Activated naive CD8-positive, alpha-beta T cell treated with anti-CD3 and anti-CD28 coated beads, Interleukin-2, amount 50 U/mL, for 24 hours (primary cell): ENCODE measurements around the gene PELI1.
A peak's percentile ranks its signal among the peaks of the same experiment; 100 is the strongest.
"Not testable (repeated sequence)": the region's sequence is repeated elsewhere in the genome, so short reads cannot be mapped to it uniquely, and the experiment has no call there.

Experiments
- ATAC-seq: fragments of 150-1000 bp; cut with Tn5 transposase; one replicate; pipeline ENCODE4 v1.10.0; 2021
- DNase-seq: peaks from one replicate; pipeline ENCODE4 v3.0.0; 2021
- H3K27ac Mint-ChIP-seq: one replicate; pipeline ENCODE4 v1.8.0; 2021; ENCODE audit warnings: mild to moderate bottlenecking, mixed read lengths
- H3K27me3 Mint-ChIP-seq: one replicate; pipeline ENCODE4 v1.8.0; 2021; ENCODE audit warnings: mixed read lengths
- H3K36me3 Mint-ChIP-seq: one replicate; pipeline ENCODE4 v1.8.0; 2021; ENCODE audit warnings: low read depth, mixed read lengths
- H3K4me1 Mint-ChIP-seq: one replicate; pipeline ENCODE4 v1.8.0; 2021; ENCODE audit warnings: mixed read lengths
- H3K4me3 Mint-ChIP-seq: one replicate; pipeline ENCODE4 v1.8.0; 2021; ENCODE audit warnings: mild to moderate bottlenecking, moderate library complexity, mixed read lengths
- H3K9me3 Mint-ChIP-seq: one replicate; pipeline ENCODE4 v1.8.0; 2021; ENCODE audit warnings: mixed read lengths

The PELI1 gene

DNA sequence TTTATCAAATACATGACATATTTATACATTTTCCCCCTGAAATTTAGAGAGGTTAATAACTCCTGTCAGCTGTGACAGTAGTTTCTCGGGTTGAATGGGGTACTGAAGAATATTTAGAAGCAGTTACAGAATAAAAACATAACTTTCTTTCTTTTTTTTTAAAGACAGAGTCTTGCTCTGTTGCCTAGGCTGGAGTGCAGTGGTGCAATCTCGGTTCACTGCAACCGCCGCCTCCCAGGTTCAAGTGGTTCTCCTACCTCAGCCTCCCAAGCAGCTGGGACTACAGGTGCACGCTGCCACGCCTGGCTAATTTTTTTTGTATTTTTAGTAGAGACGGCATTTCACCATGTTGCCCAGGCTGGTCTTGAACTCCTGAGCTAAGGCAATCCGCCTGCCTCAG, 43.6 kb downstream of the PELI1 start:
- peaks cover 62% of the 10 kb centered on the region for H3K36me3 Mint-ChIP-seq
- not testable (repeated sequence) for H3K4me3 Mint-ChIP-seq, H3K9me3 Mint-ChIP-seq, DNase-seq, ATAC-seq, H3K27me3 Mint-ChIP-seq
- H3K27ac Mint-ChIP-seq: peak overlapping the region; percentile 88
- H3K4me1 Mint-ChIP-seq: peaks cover 52% of the 10 kb centered on the region

DNA sequence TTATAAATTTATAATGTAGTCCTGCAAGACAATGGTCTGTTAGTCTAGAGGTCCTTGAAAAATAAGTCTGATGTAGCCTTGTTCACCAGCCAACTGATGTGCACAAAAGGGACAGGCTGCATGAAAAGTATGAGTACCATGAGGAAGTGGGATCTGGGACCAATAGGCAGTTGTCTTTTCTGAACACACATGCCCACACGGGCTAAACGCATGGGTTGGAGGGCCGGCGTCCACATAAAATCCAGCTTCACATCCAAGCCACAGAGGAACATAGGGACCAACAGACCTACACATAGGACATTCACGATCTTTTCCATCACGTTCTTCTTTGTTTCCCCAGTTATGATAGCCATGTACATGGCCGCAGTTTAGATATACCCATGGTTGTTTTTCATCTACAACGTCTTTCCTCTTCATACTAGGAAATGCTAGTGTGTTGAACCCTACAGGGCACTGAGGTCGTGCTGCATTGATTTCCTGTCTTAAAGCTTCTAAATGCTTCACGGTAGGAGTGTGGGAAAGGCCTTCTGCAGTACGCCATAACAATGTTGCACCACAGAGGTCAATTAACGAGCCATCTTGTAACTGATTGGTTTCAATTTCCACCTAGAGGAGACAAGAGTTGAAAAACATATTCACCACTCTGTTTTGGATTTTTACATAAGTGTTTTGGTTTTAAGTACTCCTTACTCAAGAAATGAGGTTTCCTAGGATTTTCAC, 49.4 kb downstream of the PELI1 start:
- ATAC-seq (no peak), DNase-seq (no peak)
- no peaks in the 10 kb centered on the region for H3K27me3 Mint-ChIP-seq
- H3K36me3 Mint-ChIP-seq: peaks cover 67% of the 10 kb centered on the region
- H3K4me1 Mint-ChIP-seq: peaks cover 19% of the 10 kb centered on the region
- no peak overlapping the region for H3K4me3 Mint-ChIP-seq
- H3K27ac Mint-ChIP-seq: no peak overlapping the region
- peaks cover 10% of the 10 kb centered on the region for H3K9me3 Mint-ChIP-seq

- Mint-ChIP-seq H3K36me3 (peaks cover 54% of the 10 kb centered on the region), H3K4me3 (no peak overlapping the region), H3K27ac (no peak overlapping the region), H3K27me3 (no peaks in the 10 kb centered on the region), H3K4me1 (peaks cover 18% of the 10 kb centered on the region), H3K9me3 (peaks cover 10% of the 10 kb centered on the region)
- no peak for ATAC-seq
- DNase-seq: no peak
These were observed 50.9 kb downstream of the PELI1 start for GRCh38 chr2:64093341-64093740.

DNA sequence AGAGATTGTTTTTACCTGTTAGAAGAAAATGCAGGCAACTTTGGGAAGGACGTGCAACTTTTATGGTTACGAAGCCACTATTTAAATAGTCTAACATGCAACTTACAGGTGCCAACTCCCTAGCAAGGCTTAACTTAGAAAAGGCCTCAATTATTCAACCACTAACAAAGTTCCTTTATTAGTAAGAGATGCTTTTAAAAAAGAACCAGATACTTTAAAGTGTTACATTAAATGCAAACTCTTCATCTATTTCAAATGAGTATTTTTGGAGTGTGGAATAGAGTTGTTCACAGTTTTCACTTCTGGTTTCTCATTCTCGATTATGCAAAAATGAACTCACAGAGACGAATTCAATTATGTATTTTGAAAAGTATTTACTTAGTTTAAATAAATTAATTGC, 51.7 kb downstream of the PELI1 start:
- Mint-ChIP-seq H3K4me3 (no peak overlapping the region), H3K4me1 (peaks cover 19% of the 10 kb centered on the region), H3K9me3 (peaks cover 10% of the 10 kb centered on the region), H3K36me3 (peaks cover 47% of the 10 kb centered on the region), H3K27me3 (no peaks in the 10 kb centered on the region), H3K27ac (no peak overlapping the region)
- no peak for ATAC-seq
- DNase-seq: no peak

DNA sequence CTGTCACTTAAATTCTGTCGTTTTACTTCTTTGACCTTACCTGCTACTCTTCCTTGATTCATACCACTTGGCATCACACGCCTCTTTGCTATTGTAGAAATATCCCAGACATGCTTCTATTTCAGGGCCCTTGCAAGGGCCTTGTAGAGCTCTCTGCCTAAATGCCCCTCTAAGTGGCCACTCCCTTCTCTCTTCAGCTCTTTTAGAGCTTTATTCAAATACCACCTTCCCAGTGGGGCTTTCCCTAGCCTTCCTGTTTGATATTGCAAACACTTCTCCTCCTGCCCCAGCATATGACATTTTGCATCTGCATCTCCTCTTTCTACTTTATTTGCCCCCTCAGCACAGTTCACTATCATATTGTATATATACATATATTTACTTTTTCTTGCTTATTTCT, 54.0 kb downstream of the PELI1 start:
- Mint-ChIP-seq H3K27ac (no peak overlapping the region), H3K4me3 (no peak overlapping the region)
- DNase-seq: no peak

GRCh38 chr2:64086347-64087082, 57.7 kb downstream of the PELI1 start:
- H3K27me3 Mint-ChIP-seq: peaks cover 2% of the 10 kb centered on the region
- peaks cover 22% of the 10 kb centered on the region for H3K4me1 Mint-ChIP-seq
- H3K36me3 Mint-ChIP-seq: peaks cover 12% of the 10 kb centered on the region
- DNase-seq (no peak), ATAC-seq (no peak)
- H3K27ac Mint-ChIP-seq: no peak overlapping the region
- H3K4me3 Mint-ChIP-seq: no peak overlapping the region
- H3K9me3 Mint-ChIP-seq: no peaks in the 10 kb centered on the region

More for the DNA sequence above, 54.0 kb downstream of the PELI1 start:
- Mint-ChIP-seq H3K9me3 (no peaks in the 10 kb centered on the region), H3K36me3 (peaks cover 27% of the 10 kb centered on the region), H3K27me3 (no peaks in the 10 kb centered on the region), H3K4me1 (peaks cover 23% of the 10 kb centered on the region)
- ATAC-seq: peak; percentile 71

GRCh38 chr2:64085936-64086335, 58.3 kb downstream of the PELI1 start:
- H3K27ac Mint-ChIP-seq: no peak overlapping the region
- H3K4me3 Mint-ChIP-seq: no peak overlapping the region
- H3K36me3 Mint-ChIP-seq: peaks cover 7% of the 10 kb centered on the region
- no peaks in the 10 kb centered on the region for H3K9me3 Mint-ChIP-seq
- peaks cover 17% of the 10 kb centered on the region for H3K4me1 Mint-ChIP-seq
- ATAC-seq (no peak), DNase-seq (no peak)
- H3K27me3 Mint-ChIP-seq: peaks cover 2% of the 10 kb centered on the region

DNA sequence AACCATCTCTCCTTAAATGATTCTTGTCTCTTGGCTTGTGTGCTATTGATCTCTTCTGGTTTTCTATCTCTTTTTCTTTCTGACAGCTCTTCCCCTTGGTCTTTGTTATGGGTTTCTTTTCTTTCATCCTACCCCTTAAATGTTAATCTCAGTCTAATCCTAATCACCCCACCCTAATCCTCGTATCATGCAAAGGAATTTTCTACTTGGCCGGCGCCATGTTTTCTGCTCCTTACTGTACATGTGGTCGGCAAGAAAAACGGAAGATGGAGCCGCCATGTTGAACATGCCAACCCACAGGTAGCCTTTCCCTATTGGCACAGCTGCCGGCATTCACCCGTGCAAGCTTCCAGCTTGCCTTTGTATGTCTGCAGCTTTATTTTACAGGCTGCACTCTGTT, 63.2 kb downstream of the PELI1 start:
- peaks cover 2% of the 10 kb centered on the region for H3K27me3 Mint-ChIP-seq
- H3K4me1 Mint-ChIP-seq: no peaks in the 10 kb centered on the region
- no peaks in the 10 kb centered on the region for H3K36me3 Mint-ChIP-seq
- no peaks in the 10 kb centered on the region for H3K9me3 Mint-ChIP-seq
- no peak overlapping the region for H3K27ac Mint-ChIP-seq
- DNase-seq (no peak), ATAC-seq (no peak)
- no peak overlapping the region for H3K4me3 Mint-ChIP-seq

GRCh38 chr2:64080179-64080578, 64.0 kb downstream of the PELI1 start:
- Mint-ChIP-seq H3K4me1 (no peaks in the 10 kb centered on the region), H3K27me3 (peaks cover 2% of the 10 kb centered on the region)
- no peak for DNase-seq

GRCh38 chr2:64079688-64080087, 64.5 kb downstream of the PELI1 start:
- H3K9me3 Mint-ChIP-seq, H3K36me3 Mint-ChIP-seq, H3K4me3 Mint-ChIP-seq, DNase-seq, H3K4me1 Mint-ChIP-seq, H3K27me3 Mint-ChIP-seq, ATAC-seq, H3K27ac Mint-ChIP-seq: not testable (repeated sequence)

More at GRCh38 chr2:64080179-64080578, 64.0 kb downstream of the PELI1 start:
- Mint-ChIP-seq H3K36me3 (no peaks in the 10 kb centered on the region), H3K9me3 (no peaks in the 10 kb centered on the region), H3K4me3 (no peak overlapping the region), H3K27ac (no peak overlapping the region)
- ATAC-seq: no peak

DNA sequence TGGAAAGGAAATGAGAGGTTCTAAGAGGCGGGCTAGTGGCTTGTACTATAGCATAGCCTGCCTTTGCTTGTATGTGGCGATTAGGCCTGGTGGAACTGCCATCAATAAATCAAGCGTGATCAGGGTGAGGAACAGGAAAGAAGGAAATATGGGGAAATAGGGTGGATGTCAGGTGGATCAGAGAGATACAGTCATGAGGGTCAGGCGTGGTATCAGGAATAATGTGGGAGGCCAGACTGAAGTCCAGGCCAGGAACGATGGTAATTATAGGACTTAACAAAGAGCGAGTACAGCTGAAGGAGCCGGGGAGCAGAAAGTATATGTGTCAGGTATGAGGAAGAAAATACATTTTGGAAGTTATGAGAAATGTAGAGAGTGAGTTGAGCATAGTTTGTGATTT, 67.4 kb downstream of the PELI1 start:
- H3K27me3 Mint-ChIP-seq, H3K4me1 Mint-ChIP-seq, H3K4me3 Mint-ChIP-seq, DNase-seq, H3K9me3 Mint-ChIP-seq, H3K36me3 Mint-ChIP-seq, H3K27ac Mint-ChIP-seq, ATAC-seq: not testable (repeated sequence)

GRCh38 chr2:64074616-64075015, 69.6 kb downstream of the PELI1 start:
- not testable (repeated sequence) for H3K4me3 Mint-ChIP-seq, ATAC-seq, H3K27me3 Mint-ChIP-seq, H3K36me3 Mint-ChIP-seq, H3K9me3 Mint-ChIP-seq, DNase-seq, H3K4me1 Mint-ChIP-seq, H3K27ac Mint-ChIP-seq

DNA sequence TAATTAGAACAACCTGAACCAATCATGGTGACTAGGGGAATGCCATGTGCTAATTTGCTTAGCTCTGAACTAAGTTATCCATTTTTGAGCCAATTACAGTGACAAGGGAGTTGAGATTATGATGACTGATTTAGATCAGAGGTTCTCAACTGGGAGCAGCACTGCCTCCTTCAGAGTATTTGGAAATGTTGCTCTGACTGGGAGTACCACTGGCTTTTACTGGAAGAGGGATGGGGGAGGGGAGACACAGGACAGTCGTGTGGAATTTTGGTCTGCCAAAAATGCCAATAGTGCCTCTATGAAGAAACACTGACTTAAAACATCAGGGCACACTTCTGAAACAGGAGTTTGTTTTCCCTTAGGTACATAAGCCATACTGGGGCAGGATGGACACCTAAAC, 76.9 kb downstream of the PELI1 start:
- Mint-ChIP-seq H3K27me3 (no peaks in the 10 kb centered on the region), H3K4me3 (no peak overlapping the region), H3K4me1 (peaks cover 31% of the 10 kb centered on the region), H3K36me3 (no peaks in the 10 kb centered on the region), H3K27ac (no peak overlapping the region), H3K9me3 (no peaks in the 10 kb centered on the region)
- DNase-seq (no peak), ATAC-seq (no peak)

DNA sequence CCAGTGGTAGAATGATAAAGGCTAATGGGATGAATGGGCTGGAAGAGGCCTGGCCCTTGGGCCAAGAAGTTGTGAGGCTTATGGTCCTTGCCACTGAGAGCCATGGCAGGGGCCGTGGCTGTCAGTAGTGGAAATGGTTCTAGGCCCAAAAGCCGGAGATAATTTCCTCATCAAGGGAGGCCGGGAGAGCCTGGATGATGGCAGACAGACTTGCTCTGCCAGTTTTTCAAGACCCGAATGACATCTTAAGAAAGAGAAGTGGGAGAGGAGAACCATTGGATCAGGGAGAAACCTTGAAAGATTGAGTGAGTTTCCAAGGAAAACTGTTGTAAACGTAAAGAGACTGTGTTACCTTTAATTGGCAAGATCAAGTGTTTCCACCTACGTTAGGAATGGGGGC, 78.7 kb downstream of the PELI1 start:
- H3K36me3 Mint-ChIP-seq: no peaks in the 10 kb centered on the region
- no peak overlapping the region for H3K4me3 Mint-ChIP-seq
- H3K9me3 Mint-ChIP-seq: no peaks in the 10 kb centered on the region
- H3K4me1 Mint-ChIP-seq: peaks cover 32% of the 10 kb centered on the region
- ATAC-seq (no peak), DNase-seq (no peak)
- H3K27ac Mint-ChIP-seq: no peak overlapping the region
- no peaks in the 10 kb centered on the region for H3K27me3 Mint-ChIP-seq

DNA sequence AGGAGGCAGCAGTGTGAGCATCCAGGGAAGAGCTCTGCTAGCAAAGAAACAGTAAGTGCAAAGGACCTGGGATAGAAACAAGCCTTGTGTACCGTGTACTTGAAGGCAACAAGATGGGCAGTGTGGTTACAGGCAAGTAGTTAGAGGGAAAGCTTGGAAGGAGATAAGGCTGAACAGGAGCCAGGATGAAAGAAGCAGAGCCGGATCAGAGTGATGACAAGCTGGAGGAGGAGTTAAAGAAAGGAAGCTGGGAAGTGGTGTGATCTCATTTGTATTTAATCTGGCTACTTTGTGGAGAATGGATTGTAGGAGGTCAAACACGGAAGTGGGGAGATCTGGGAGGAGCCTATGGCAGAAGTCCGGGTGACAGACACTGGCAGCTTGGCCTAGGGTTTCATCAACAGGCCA, 80.3 kb downstream of the PELI1 start:
- H3K27ac Mint-ChIP-seq: peak overlapping the region; percentile 83
- no peak overlapping the region for H3K4me3 Mint-ChIP-seq

More for the DNA sequence above, 80.3 kb downstream of the PELI1 start:
- Mint-ChIP-seq H3K4me1 (peaks cover 32% of the 10 kb centered on the region), H3K27me3 (no peaks in the 10 kb centered on the region), H3K9me3 (no peaks in the 10 kb centered on the region), H3K36me3 (no peaks in the 10 kb centered on the region)
- no peak for DNase-seq
- ATAC-seq: no peak
